ENCODE results near the gene CHMP4A. TPM values are rescaled to one million over a fixed set of nuclear protein-coding genes. Genes with fewer than 3 reads are reported as not detected.

CHMP4A gene
- total and polyA plus RNA-seq, 2 of the 13 experiments (the other 11 are each of a cell fraction or from before 2014, with no cell fraction given), result 83.6 to 113 TPM

- ATAC-seq, result no peak
- Histone ChIP-seq H3K4me3 (replicated peaks in 1 of 3; ENCODE audit: insufficient read depth in 1 of 3, low read depth in 2 of 3, low read length in 3 of 3) (no peak overlapping the region), H3K9me3 (ENCODE audit: low read length) (no peaks in the 10 kb centered on the region), H3K4me1 (ENCODE audit: insufficient read depth, low read length) (peaks cover 24% of the 10 kb centered on the region), H3K36me3 (replicated peaks in 1 of 2; ENCODE audit: control insufficient read depth in 1 of 2, insufficient read depth in 2 of 2, low read length in 2 of 2) (peaks cover 73 to 77% of the 10 kb centered on the region in 2 experiments), H3K27ac (ENCODE audit: extremely low read length, insufficient read depth, low read length) (no peak overlapping the region), H3K27me3 (ENCODE audit: control insufficient read depth in 1 of 2, insufficient read depth in 2 of 2, low read length in 2 of 2) (no peaks in the 10 kb centered on the region), H3K4me2 (ENCODE audit: low read depth, low read length) (no peak overlapping the region), H4K20me1 (ENCODE audit: insufficient read depth, low read length) (no peaks in the 10 kb centered on the region), H3K79me2 (ENCODE audit: insufficient read depth, low read length) (peaks cover 15% of the 10 kb centered on the region), H2AFZ (ENCODE audit: low read length) (no peak overlapping the region), H3K9ac (ENCODE audit: insufficient read depth, low read depth, low read length) (no peak overlapping the region)
- POLR2A ChIA-PET, result interaction anchor here (0.9 to 8.1 kb wide), 7 partner anchors 10 to 44 kb away, joined by 3 to 53 read pairs (median 4); partner anchors contain the start of genes CHMP4A, EMC9, IRF9 and TM9SF1
- no peak for DNase-seq (ENCODE audit: low spot score)
- no TSS peak for BruUV-seq (replicated peaks)
- WGBS (ENCODE audit: low lambda C conversion rate), result 97% methylated on average over 7 of the region's 7 CpGs
- intact Hi-C loops (cut with micrococcal nuclease; ENCODE audit: unreplicated experiment), result no loop called here
- CTCF ChIA-PET (ENCODE audit: low intra/inter-chr PET ratio, low total read pairs), result no interaction called here
- no peak for FAIRE-seq
- in situ Hi-C loops (cut with HindIII; ENCODE audit: extremely low pct_ligation_motif_present, low pct_unique_long_range_greater_than_20kb), result no loop called here
- TF ChIP-seq BCL3 (CRISPR knock-in tag; IDR thresholded peaks at IDR 0.05), result peak; percentile 44; the same call in 1 of the 2 replicates
- no peak for TF ChIP-seq FOXJ3 (CRISPR knock-in tag; IDR thresholded peaks at IDR 0.05; ENCODE audit: borderline replicate concordance)
- TF ChIP-seq HES4 (CRISPR knock-in tag; IDR thresholded peaks at IDR 0.05; ENCODE audit: borderline replicate concordance), result 0 out of 2 replicates have a peak, but pooled peaks have one; percentile 32
- peak; percentile 27; the same call in 1 of the 2 replicates for TF ChIP-seq MYC (CRISPR knock-in tag; IDR thresholded peaks at IDR 0.05; ENCODE audit: borderline replicate concordance)
- TF ChIP-seq, protein P1, sequence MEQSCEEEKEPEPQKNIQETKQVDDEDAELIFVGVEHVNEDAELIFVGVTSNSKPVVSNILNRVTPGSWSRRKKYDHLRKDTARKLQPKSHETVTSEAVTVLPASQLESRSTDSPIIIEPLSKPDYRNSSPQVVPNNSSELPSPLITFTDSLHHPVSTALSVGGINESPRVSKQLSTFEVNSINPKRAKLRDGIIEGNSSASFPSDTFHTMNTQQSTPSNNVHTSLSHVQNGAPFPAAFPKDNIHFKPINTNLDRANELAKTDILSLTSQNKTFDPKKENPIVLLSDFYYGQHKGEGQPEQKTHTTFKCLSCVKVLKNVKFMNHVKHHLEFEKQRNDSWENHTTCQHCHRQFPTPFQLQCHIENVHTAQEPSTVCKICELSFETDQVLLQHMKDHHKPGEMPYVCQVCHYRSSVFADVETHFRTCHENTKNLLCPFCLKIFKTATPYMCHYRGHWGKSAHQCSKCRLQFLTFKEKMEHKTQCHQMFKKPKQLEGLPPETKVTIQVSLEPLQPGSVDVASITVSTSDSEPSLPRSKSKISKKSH (CRISPR knock-in tag; IDR thresholded peaks at IDR 0.05; ENCODE audit: borderline replicate concordance), result 0 out of 2 replicates have a peak, but pooled peaks have one; percentile 38
- peak; percentile 49; the same call in 1 of the 2 replicates for TF ChIP-seq CREBL2 (CRISPR knock-in tag; IDR thresholded peaks at IDR 0.05; ENCODE audit: borderline replicate concordance)
- 0 out of 2 replicates have a peak, but pooled peaks have one; percentile 19 for TF ChIP-seq NPAS2 (CRISPR knock-in tag; IDR thresholded peaks at IDR 0.05; ENCODE audit: borderline replicate concordance)
- TF ChIP-seq ELF4 (CRISPR knock-in tag; IDR thresholded peaks at IDR 0.05; ENCODE audit: borderline replicate concordance), result no peak
- TF ChIP-seq ZNF598 (CRISPR knock-in tag; IDR thresholded peaks at IDR 0.05; ENCODE audit: borderline replicate concordance), result 0 out of 2 replicates have a peak, but pooled peaks have one; percentile 61
- peak; percentile 60 for TF ChIP-seq ZNF883 (CRISPR knock-in tag; IDR thresholded peaks at IDR 0.05; ENCODE audit: not compliant biosample characterization)
- TF ChIP-seq, protein P2, sequence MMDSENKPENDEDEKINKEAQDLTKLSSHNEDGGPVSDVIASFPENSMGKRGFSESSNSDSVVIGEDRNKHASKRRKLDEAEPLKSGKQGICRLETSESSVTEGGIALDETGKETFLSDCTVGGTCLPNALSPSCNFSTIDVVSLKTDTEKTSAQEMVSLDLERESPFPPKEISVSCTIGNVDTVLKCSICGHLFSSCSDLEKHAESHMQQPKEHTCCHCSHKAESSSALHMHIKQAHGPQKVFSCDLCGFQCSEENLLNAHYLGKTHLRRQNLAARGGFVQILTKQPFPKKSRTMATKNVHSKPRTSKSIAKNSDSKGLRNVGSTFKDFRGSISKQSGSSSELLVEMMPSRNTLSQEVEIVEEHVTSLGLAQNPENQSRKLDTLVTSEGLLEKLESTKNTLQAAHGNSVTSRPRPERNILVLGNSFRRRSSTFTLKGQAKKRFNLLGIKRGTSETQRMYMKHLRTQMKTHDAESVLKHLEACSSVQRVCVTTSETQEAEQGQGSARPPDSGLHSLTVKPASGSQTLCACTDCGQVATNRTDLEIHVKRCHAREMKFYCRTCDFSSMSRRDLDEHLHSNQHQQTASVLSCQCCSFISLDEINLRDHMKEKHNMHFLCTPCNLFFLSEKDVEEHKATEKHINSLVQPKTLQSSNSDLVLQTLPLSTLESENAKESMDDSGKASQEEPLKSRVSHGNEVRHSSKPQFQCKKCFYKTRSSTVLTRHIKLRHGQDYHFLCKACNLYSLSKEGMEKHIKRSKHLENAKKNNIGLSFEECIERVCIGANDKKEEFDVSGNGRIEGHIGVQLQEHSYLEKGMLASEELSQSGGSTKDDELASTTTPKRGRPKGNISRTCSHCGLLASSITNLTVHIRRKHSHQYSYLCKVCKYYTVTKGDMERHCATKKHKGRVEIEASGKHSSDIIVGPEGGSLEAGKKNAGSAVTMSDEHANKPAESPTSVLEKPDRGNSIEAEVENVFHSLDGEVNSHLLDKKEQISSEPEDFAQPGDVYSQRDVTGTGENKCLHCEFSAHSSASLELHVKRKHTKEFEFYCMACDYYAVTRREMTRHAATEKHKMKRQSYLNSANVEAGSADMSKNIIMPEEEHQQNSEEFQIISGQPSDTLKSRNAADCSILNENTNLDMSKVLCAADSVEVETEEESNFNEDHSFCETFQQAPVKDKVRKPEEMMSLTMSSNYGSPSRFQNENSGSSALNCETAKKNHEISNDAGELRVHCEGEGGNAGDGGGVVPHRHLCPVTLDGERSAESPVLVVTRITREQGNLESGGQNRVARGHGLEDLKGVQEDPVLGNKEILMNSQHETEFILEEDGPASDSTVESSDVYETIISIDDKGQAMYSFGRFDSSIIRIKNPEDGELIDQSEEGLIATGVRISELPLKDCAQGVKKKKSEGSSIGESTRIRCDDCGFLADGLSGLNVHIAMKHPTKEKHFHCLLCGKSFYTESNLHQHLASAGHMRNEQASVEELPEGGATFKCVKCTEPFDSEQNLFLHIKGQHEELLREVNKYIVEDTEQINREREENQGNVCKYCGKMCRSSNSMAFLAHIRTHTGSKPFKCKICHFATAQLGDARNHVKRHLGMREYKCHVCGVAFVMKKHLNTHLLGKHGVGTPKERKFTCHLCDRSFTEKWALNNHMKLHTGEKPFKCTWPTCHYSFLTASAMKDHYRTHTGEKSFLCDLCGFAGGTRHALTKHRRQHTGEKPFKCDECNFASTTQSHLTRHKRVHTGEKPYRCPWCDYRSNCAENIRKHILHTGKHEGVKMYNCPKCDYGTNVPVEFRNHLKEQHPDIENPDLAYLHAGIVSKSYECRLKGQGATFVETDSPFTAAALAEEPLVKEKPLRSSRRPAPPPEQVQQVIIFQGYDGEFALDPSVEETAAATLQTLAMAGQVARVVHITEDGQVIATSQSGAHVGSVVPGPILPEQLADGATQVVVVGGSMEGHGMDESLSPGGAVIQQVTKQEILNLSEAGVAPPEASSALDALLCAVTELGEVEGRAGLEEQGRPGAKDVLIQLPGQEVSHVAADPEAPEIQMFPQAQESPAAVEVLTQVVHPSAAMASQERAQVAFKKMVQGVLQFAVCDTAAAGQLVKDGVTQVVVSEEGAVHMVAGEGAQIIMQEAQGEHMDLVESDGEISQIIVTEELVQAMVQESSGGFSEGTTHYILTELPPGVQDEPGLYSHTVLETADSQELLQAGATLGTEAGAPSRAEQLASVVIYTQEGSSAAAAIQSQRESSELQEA (CRISPR knock-in tag; IDR thresholded peaks at IDR 0.05; ENCODE audit: not compliant biosample characterization), result peak; percentile 62
- peak; percentile 49 for TF ChIP-seq RBM22 (optimal IDR thresholded peaks at IDR 0.05; ENCODE audit: low read length)
Measured at GRCh38 chr14:24185026-24185425, 28.3 kb downstream of the CHMP4A start.

Data from HepG2 (cell line).